Left forelimb (tissue), 1 donor: ENCODE data around the gene JARID2.
"Not testable (repeated sequence)": the region's sequence is repeated elsewhere in the genome, so short reads cannot be mapped to it uniquely, and the experiment has no call there.

Experiments used
- DNase-seq: peaks from one replicate; pipeline ENCODE4 v3.0.0-alpha.2; 2018; ENCODE audit warnings: low spot score

JARID2 gene

GRCh38 chr6:15310680-15311079 is 64.8 kb downstream of the JARID2 start:
- no peak for DNase-seq

GRCh38 chr6:15312500-15312899 is 66.6 kb downstream of the JARID2 start:
- DNase-seq, result no peak

GRCh38 chr6:15313367-15313766 is 67.5 kb downstream of the JARID2 start:
- DNase-seq, result no peak

- no peak for DNase-seq
These were observed 70.9 kb downstream of the JARID2 start for GRCh38 chr6:15316754-15317153.

GRCh38 chr6:15317251-15317650 is 71.4 kb downstream of the JARID2 start:
- no peak for DNase-seq

GRCh38 chr6:15317934-15318902 is 72.3 kb downstream of the JARID2 start:
- no peak for DNase-seq

- DNase-seq, result no peak
These were observed 73.8 kb downstream of the JARID2 start for GRCh38 chr6:15319677-15320076.

- no peak for DNase-seq
These were observed 74.8 kb downstream of the JARID2 start for GRCh38 chr6:15320693-15321092.

- DNase-seq, result no peak
These were observed 76.3 kb downstream of the JARID2 start for GRCh38 chr6:15322184-15322583.

GRCh38 chr6:15322781-15323536 is 77.1 kb downstream of the JARID2 start:
- DNase-seq, result no peak

GRCh38 chr6:15323611-15324010 is 77.7 kb downstream of the JARID2 start:
- DNase-seq, result not testable (repeated sequence)

GRCh38 chr6:15324427-15324985 is 78.6 kb downstream of the JARID2 start:
- no peak for DNase-seq

- DNase-seq, result no peak
These were observed 79.7 kb downstream of the JARID2 start for GRCh38 chr6:15325540-15325955.

GRCh38 chr6:15326067-15326614 is 80.3 kb downstream of the JARID2 start:
- DNase-seq, result no peak

- no peak for DNase-seq
These were observed 81.4 kb downstream of the JARID2 start for GRCh38 chr6:15327271-15327670.

GRCh38 chr6:15329197-15329671 is 83.4 kb downstream of the JARID2 start:
- DNase-seq, result no peak

- DNase-seq, result no peak
These were observed 84.5 kb downstream of the JARID2 start for GRCh38 chr6:15330174-15330944.

GRCh38 chr6:15331143-15331542 is 85.3 kb downstream of the JARID2 start:
- no peak for DNase-seq

GRCh38 chr6:15331629-15332251 is 85.9 kb downstream of the JARID2 start:
- DNase-seq, result no peak

GRCh38 chr6:15332446-15332845 is 86.6 kb downstream of the JARID2 start:
- no peak for DNase-seq

- DNase-seq, result no peak
These were observed 89.5 kb downstream of the JARID2 start for GRCh38 chr6:15335385-15335784.
